Ovary (tissue), 3 donors: ENCODE data around the gene PRPF38B.

ENCODE experiments used
- CTCF ChIP-seq, 3 donors: fragments of 450-650 bp in 2 of 3; fragments of 200-600 bp in 1 of 3; IDR thresholded peaks; one replicate each; pipeline versions ENCODE4 v1.5.1 to v1.8.0; 2016 to 2022; ENCODE audit warnings: antibody characterized with exemption in 3 of 3, mild to moderate bottlenecking in 1 of 3
- EP300 ChIP-seq: sonication (generic); formaldehyde crosslinking; IDR thresholded peaks from one replicate; pipeline ENCODE4 v1.6.1; 2017; ENCODE audit warnings: antibody characterized with exemption
- POLR2A ChIP-seq: fragments of 450-650 bp; IDR thresholded peaks from one replicate; pipeline ENCODE4 v1.6.1; 2017; ENCODE audit warnings: antibody characterized with exemption, mild to moderate bottlenecking, moderate library complexity
- donor health status: DM: no; HTN: no; CAD: no.

- TF ChIP-seq EP300 (no peak), POLR2A (no peak), CTCF (IDR thresholded peaks at IDR 0.05) (no peak)
These were observed 11.8 kb downstream of the PRPF38B start for GRCh38 chr1:108703939-108704338.
